Non-pigmented ciliary epithelial cell (primary cell): ENCODE results near the gene KAZN.

Experiments
- DNase-seq: peaks from one replicate; pipeline ENCODE4 v3.0.0-alpha.2; 2010; ENCODE audit warnings: low read depth

KAZN gene

DNA sequence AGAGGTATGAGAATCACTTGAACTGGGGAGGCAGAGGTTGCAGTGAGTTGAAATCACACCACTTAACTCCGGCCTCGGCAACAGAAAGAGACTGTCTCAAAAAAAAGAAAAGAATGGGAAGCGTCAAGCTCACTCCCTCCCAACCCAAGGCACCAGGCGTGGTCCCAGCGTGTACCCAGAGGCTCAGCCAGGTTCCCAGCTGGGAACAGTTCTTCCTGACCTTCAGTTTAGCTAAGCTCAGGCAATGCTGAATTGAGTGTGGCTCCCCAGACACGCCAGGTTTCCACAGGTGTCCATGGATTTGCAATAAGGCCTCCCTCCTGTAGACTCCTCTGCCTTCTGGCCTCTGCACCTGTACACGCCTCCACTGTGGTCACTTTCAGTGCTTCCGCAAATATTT lies 414.3 kb downstream of the KAZN start:
- no peak for DNase-seq

DNA sequence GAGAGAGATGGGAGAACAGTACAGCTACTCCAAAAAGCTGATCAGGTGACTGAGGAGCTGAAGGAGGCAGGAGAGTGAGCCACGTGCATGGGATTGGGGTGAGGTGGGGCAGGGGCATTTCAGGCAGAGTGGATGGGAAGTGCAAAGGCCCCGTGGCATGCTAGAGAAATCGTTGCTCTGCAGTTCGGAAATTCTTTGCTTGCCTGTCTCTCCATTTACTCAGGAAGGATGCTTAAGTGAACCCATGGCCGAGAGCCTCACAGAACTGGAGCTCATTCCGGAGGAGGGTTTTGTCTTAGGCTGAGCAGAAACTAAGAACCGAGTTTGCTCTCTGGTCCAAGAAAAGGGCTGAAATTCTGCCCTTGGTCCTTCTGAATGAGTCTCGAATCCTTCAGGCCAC lies 415.3 kb downstream of the KAZN start:
- DNase-seq: no peak

DNA sequence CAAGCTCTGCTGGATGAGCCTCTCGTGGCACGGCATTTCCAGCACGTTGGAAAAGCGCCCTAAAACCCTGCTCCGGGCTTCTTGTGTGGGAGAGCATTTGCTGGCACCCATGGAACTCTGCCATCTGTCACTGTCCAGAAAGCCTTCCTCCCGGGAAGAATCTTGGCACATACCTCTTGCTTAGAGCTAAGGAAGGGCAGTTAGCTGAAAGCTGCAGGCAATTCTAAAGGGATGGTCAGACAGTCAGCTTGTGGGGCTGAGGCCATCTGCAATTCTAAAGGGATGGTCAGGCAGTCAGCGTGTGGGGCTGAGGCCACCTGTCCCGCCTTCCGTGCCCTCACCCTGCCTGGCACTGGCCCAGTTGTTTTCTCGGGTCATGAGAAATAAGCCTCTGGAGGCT lies 416.0 kb downstream of the KAZN start:
- DNase-seq: no peak

DNA sequence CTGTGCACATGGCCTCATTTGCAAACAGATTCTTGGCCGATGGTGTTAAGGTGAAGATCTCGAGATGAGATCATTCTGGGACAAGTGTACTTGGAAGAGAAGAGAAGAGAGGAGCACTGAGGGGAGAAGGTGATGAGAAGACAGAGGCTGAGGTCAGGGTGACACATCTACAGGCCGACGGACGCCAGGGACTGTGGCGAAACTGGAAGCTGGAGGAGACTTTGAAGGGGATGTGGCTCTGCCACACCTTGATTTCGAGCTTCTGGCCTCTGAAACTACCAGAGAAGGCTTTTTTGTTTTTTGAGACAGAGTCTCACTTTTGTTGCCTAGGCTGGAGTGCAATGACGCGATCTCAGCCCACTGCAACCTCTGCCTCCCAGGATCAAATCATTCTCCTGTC lies 417.5 kb downstream of the KAZN start:
- no peak for DNase-seq

DNA sequence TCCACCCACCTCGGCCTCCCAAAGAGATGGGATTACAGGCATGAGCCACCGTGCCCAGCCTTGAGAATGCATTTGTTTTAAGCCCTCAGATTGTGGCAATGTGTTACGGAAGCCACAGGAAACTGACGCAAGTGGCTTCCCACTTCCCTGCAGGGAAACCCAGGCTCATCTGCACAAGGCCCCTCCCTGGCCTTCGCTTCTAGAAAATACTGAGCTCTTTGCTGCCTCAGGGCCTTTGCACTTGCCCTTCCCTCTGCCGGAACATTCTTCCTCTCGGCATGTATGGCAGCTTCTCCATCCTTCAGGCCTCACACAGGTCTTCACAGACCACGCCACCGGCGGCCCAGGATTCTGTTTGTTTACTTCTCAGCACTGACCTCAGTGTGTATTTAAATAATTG lies 418.0 kb downstream of the KAZN start:
- no peak for DNase-seq

DNA sequence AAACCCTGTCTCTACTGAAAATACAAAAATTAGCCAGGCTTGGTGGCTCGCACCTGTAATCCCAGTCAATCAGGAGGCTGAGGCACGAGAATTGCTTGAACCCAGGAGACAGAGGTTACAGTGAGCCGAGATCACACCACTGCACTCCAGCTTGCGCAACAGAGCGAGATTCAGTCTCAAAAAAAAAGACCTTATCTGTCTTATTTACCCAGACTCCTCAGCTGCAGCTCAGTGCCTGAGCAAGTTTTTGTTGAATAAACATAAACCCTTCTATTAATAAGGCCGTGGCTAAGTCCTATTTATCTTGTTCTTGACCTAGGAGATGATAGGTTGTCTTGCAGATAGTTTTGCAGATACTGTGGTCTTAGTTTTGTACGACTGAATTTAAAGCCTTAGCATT lies 418.6 kb downstream of the KAZN start:
- no peak for DNase-seq

DNA sequence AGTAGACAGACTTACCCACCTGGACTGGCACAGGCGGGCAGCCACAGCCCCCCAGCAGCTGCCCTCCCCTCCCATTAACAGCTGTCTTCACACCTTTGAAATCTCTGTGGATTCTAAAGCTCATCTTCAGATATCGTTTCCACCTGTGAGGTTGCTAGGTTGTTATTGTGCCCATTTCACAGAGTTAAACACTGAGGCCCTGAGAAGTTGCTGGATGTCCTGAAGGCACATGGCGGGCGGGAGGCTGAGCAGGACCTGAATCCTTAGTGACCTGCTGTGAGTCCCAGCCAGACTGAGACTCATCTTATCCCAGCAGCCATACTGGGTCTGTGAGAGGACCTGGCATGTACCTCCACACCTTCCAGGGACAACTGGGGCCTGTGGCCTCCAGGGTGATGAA lies 420.3 kb downstream of the KAZN start:
- DNase-seq: no peak

DNA sequence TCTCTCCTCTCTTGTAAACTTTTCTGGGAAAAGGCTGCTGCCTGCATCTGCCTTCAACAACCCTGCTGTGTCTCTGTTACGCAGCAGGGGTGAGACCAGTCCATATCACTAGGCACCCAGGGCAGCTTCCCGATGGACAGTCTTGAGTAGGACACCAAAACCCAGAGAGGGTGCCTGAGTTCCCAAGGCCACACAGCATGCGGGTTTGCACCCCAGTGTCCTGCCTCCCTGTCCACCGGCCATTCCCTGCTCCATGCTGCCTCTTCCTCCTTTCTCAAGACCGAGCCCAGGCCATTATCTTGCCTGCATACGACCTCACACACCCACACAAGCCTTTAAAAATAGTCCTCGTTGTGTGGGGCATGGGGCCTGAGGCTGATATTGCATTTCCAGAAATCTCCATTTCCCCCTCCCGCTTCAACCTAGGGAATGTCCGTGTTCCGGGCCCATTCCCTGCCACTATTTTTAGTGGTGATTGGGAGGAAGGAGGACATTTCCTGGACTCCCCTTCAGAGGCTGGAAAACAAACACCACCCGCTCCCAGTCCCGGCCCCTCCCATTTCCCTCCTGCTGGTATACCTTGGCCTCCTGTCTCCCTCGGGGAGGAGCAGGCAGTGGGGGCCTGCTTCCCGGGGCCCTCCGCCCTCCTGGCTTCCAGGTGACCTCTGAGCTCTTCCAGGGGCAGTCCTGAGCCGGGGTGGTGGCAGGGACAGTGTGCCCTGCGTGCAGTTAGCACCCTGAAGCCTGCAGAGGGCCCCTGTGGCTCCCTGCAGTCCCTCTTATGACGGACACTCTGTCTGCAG lies 422.7 kb downstream of the KAZN start:
- DNase-seq: no peak

DNA sequence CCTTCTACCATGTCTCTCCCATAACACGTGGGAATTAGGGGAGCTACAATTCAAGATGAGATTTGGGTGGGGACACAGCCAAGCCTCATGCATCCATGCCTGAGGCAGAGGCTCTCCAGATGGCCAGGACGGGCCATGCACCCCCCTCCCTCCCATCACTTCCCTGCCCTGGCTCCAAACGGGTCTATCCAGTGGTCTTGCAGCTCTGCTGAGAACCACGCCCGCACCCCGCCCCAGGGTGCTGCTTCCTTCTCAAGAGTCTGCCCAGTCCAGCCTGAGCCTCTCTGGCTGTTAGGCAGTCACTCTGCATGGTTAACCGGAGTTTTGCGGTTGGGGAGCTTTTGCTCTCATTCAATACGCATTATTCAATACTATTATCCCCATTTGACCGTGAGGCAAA lies 423.6 kb downstream of the KAZN start:
- DNase-seq: no peak

DNA sequence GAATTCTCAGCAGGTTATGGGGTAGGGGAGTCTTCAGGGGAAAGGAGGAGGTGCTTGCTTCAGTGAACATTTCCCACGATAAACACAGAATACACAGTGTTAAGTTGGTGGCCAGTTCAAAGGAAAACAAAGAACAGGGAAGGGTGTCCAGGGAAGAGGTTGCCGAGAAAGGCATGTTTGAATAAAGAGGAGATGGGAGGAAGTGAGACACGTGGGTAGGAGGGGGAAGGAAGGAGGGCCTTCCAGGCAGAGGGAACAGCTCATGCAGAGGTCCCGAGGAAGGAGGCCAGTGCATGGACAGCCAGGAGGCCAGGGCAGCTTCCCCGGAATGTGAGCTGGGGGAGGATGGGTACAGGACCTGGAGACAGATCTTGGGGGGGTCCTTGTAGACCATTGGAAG lies 424.7 kb downstream of the KAZN start:
- DNase-seq: no peak

DNA sequence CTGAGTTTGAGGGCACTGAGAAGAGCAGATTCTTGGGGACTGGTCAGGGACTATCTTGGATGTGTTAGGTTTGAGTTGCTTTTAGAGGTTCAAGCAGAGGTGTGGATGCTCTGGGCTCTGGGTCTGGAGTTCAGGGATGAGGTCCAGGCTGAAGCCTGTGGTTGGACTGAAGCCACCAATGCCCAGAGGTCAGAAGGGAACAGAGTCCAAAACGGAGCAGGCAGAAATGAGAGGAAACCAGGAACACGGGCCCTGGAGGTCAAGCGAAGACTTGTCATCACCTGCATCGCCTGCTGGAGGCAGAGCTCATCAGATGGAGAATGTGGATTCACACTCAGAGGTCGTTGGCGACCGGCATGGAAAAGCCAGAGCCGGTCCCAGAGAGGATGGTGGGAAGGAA lies 425.5 kb downstream of the KAZN start:
- DNase-seq: no peak

DNA sequence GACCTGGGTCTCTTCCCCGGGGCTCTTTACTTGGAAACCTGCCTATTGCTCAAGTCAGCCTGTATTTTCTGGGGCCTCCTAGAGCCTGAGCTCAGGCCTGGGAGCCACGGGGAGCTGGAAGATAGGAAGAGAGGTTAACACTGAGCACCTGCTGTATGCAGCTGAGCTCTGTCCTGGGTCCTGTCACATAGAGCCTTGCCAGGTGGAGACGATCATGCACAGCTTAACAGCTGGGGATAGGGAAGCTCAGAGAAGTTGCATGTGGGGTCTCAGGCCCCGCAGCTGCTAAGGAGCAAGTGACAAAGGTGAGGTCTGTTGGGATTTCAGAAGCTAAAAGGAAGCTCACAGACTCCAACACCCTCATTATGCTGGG lies 427.6 kb downstream of the KAZN start:
- DNase-seq: no peak

DNA sequence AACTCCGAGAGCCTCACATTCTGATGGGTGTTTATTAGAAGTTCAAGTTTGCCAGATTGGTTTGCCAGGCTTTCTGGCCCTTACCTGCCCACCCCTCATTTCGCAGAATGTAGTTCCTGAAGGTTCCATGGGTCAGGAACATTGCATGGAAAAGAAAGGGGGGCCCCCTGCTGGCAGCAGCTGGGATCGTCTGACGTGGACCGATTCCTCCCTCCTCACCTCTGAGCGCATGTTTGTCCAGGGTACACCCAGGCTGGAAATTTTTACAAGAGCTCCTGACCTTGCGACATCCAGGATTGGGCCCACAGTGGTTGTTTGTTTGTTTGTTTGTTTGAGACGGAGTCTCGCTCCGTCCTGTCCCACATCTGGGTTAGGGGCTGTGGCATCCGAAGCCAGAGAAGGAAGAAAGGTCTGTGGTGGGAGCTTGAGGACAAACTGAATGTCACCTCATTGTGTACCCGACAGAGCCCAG lies 429.1 kb downstream of the KAZN start:
- DNase-seq: no peak

DNA sequence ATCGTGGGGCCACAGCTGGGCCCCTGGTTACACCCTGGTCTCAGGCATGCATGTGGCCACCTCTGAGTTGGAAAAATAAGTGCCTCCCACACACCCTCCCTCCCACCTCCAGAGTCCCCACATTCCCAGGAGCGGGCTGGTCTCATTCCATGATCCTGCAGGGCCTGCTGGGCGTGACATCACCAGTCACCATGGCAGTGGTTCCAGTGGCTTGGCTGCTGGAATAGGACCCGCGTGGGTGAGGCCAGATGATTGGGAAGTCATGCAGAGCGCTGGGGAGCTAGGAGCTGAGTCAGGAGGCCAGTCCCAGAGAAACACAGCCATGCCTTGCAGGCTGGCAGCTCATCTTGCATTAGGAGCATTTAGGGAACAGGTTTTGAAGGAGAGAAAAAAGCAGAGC lies 429.6 kb downstream of the KAZN start:
- peak; percentile 82 for DNase-seq

DNA sequence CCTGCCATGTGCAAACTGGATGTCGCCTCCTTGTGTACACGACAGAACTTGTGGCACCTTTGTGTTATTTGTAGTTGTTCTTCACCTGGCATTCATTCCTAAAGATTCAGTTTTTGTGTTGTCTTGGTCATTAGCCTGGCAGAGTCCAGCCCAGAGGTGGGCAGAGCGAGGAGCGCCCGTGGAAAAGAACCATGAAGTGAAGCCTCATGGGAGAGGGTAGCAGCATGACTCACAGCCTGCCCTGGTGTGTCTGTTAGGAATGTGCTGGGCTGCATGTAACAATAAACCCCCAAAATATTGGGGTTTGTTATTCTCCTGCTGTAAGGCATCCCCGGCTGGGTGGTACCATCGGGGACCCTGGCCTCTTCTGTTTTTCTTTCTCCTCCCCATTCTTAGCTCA lies 430.1 kb downstream of the KAZN start:
- DNase-seq: no peak

DNA sequence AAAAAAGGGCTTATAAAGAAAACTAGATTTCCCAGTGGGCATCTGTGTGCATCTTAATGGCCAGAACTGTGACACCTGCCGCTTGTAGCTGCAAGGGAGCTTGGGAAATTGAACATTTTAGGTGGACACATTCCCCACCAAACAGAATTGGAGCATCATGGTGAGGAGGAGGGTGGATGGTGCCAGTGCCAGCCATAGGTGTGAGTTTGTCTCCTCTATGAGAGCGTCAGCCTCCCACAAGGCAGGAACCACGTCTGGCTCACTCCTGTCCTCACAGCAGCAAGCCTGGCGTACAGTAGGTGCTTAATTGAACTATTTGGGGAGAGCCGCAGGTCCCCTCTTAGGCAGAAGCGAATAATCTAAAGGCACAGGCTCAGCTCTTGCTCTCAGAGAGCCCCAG lies 430.6 kb downstream of the KAZN start:
- no peak for DNase-seq

DNA sequence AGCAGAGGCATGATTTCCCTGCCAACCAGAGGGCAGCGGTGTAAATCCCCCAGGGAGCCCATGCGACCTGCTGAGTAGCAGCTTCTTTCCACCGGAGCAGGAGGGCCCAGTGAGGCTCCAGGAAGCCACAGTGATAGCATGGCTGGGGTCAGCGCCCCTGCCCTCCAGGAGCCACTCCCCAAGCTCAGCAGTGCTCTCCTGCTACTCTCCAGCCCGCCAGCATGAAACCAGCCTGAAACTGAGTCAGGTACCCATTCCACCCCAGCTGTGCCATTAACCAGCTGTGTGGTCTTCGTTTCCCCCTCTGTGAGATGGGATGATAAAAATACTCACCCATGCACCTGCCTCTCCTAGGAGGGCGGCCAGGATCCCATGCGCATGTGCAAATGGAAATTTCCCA lies 431.3 kb downstream of the KAZN start:
- DNase-seq: no peak

DNA sequence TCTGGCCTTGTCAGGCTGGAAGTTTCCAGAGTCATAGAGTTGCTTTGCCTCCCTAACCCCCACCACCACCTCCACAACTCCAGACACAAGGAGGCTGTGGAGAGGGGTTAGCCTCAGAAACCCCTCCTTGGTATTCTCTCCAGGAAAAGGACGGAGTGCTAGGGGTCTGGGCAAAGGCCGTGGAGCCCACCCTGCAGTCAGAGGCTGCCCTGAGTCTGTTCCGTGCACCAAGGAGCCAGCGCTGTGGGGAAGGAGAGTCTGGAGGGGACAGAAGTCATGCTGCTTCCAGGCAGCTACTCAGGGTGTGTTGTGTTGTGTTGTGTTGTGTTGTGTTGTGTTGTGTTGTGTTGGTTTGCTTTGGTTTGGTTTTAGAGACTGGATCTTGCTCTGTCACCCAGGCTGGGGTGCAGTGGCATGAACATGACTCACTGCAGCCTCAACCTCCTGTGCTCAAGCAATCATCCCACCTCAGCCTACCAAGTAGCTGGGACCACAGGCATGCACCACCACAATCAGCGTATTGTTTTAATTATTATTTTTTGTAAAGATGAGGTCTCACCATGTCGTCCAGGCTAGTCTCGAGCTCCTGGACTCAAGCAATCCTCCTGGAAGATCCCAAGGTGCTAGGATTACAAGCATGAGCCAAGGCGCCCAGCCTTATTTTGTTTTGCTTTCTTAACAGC lies 432.9 kb downstream of the KAZN start:
- DNase-seq: no peak

DNA sequence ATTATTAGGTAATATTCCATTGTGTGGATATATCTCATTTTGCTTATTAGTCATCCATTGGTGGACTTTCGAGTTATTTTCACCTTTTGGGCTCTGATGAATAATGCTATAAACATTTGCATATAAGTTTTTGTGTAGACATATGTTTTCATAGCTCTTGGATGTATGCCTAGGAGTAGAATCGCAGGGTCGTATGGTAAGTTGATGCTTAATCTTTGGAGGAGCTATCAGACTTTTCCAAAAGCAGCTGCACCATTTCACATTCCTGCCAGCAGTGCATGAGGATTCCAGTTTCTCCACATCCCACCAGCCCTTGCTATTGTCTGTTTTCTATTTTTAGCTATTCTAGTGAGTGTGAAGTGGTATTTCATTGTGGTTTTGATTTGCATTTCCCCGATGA lies 434.8 kb downstream of the KAZN start:
- no peak for DNase-seq

DNA sequence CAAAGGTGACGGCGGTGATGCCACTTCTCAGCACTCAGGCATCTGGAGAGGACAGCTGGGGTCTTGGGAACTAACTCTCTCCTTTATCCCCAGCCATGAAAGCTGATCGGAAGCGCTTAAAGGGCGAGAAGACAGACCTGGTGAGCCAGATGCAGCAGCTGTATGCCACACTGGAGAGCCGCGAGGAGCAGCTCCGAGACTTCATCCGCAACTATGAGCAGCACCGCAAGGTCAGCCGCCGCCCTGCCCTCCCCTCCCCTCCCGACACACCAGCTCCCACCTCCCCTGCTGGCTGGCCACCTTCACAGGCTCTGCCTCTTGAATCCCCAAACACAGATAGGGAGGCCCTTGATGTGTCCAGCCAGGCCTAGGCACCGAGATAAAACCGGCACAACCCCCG lies 436.2 kb downstream of the KAZN start:
- no peak for DNase-seq

DNA sequence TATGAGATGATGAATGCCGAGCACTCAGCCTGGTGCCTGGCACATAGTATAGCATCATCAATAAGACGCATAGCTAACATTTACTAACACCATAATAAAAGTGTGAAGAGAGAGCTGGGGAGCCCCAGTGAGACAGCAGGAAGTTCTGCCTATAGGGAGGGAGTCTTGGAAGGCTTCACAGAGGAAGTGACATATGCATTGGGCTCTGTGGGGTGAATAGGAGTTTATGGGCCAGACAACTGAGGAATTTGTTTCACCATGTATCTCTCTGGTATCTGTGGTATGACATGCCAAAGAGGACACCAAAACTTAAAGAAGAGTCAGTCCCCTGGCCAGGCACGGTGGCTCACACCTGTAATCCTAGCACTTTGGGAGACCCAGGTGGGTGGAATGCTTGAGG lies 436.8 kb downstream of the KAZN start:
- DNase-seq: no peak

DNA sequence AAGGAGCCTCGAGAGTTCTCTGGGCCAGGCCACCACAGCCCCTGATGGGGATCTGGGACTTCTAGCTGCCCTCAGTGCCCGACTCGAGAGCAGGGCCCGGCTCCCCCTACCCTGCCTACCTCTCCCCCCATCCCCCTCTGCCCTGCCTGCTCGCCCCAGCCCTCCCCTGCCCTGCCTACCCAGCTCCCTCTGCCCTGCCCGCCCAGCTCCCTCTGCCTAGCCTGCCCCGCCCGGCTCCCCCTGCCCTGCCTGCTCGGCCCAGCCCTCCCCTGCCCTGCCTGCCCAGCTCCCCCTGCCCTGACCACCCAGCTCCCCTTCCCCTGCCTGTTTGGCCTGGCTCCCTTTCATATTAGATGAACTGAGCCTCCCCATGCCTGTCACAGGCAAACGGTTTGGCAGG lies 437.6 kb downstream of the KAZN start:
- no peak for DNase-seq

DNA sequence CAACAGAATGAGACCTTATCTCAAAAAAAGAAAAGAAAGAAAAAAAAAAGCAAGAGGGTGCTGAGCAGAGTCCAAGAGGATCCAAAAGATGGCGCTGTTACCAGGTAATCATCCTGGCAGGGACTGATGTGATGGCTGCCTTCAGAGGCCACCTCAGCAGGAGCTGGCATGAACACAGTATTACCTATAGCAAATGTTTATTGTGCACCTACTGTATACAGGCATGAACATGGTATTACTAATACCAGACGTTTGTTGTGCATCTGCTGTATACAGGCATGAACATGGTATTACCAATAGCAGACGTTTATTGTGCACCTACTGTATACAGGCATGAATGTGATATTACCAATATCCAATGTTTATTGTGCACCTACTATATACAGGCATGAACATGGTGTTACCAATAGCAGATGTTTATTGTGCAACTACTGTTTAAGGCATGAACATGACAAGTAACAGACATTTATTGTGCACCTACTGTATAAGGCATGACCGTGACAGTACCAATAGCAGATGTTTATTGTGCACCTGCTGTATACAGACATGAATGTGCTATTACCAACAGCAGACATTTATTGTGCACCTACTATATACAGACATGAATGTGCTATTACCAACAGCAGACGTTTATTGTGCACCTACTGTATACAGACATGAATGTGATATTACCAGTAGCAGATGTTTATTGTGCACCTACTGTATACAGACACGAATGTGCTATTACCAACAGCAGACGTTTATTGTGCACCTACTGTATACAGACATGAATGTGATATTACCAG lies 439.9 kb downstream of the KAZN start:
- DNase-seq: no peak
